Stimulated activated naive CD8-positive, alpha-beta T cell treated with anti-CD3 and anti-CD28 coated beads, Interleukin-15, amount 100 ng/mL, for 72 hours (primary cell): ENCODE data around the gene CHST8.
A peak's percentile ranks its signal among the peaks of the same experiment; 100 is the strongest.
"Not testable (repeated sequence)": the region's sequence is repeated elsewhere in the genome, so short reads cannot be mapped to it uniquely, and the experiment has no call there.

Source experiments
- ATAC-seq: fragments of 150-1000 bp; cut with Tn5 transposase; 2 replicates; pipeline ENCODE4 v1.10.0; 2021; ENCODE audit warnings: mild to moderate bottlenecking, moderate library complexity
- DNase-seq, 2 donors: peaks; one replicate each; pipeline ENCODE4 v3.0.0; 2021 to 2022
- H3K27ac Mint-ChIP-seq, 2 donors: one replicate each; pipeline ENCODE4 v1.8.0; 2022; ENCODE audit warnings: mild to moderate bottlenecking in 2 of 2, mixed read lengths in 2 of 2, moderate library complexity in 2 of 2
- H3K27me3 Mint-ChIP-seq: one replicate; pipeline ENCODE4 v1.8.0; 2022; ENCODE audit warnings: mixed read lengths
- H3K4me1 Mint-ChIP-seq: one replicate; pipeline ENCODE4 v1.8.0; 2022; ENCODE audit warnings: mild to moderate bottlenecking, mixed read lengths
- H3K4me3 Mint-ChIP-seq, 2 donors: one replicate each; pipeline ENCODE4 v1.8.0; 2022; ENCODE audit warnings: mild to moderate bottlenecking in 2 of 2, mixed read lengths in 2 of 2, moderate library complexity in 1 of 2
- H3K9me3 Mint-ChIP-seq, 2 donors: one replicate each; pipeline ENCODE4 v1.8.0; 2022; ENCODE audit warnings: mixed read lengths in 2 of 2

CHST8 gene, protein sequence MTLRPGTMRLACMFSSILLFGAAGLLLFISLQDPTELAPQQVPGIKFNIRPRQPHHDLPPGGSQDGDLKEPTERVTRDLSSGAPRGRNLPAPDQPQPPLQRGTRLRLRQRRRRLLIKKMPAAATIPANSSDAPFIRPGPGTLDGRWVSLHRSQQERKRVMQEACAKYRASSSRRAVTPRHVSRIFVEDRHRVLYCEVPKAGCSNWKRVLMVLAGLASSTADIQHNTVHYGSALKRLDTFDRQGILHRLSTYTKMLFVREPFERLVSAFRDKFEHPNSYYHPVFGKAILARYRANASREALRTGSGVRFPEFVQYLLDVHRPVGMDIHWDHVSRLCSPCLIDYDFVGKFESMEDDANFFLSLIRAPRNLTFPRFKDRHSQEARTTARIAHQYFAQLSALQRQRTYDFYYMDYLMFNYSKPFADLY

DNA sequence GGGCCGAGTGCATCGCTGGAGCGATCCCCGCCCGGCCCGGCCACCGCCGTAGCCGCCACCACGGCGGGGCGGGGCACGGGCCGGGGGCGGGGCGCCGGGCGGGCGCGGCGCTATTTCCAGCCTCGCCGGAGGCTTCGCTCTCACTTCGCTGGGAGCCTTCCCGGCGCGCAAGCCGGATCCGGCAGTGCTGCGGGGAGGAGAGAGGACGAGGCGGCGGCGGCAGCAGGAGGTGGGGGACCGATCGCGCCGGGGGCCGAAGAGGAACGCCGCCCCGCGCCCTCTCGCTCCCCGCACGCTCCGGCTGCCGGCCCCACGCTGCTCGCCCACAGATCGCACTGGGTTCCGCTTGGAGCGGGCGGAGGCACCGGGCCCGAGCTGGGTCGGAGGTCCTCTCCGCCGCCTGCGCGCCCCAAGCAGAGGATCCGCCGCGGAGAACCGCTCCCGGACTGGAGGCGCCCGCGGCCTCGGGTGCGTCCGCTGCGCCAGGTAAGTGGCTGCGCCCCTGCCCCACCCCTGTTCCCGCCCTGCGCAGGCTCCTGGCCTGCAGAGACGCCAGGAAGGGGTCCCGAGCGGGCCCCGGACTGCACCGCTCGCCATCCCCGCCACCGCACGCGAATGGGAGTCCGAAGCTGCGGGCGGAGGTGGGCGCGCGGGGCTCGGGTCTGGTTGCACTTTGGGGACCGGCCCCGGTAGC lies at the start of gene CHST8:
CHST8 (plus strand) TSS at position 143 of the 694 bp plus-strand sequence. CDS start 67,309 bp downstream, outside the sequence.
- peaks cover 9% of the 10 kb centered on the region for H3K4me1 Mint-ChIP-seq
- no peak within 1 kb of the TSS for H3K27ac Mint-ChIP-seq
- no peak for ATAC-seq
- no peak within 1 kb of the TSS for H3K4me3 Mint-ChIP-seq
- no peaks in the 10 kb centered on the region for H3K9me3 Mint-ChIP-seq
- H3K27me3 Mint-ChIP-seq: peaks cover 55% of the 10 kb centered on the region
- no peak for DNase-seq

DNA sequence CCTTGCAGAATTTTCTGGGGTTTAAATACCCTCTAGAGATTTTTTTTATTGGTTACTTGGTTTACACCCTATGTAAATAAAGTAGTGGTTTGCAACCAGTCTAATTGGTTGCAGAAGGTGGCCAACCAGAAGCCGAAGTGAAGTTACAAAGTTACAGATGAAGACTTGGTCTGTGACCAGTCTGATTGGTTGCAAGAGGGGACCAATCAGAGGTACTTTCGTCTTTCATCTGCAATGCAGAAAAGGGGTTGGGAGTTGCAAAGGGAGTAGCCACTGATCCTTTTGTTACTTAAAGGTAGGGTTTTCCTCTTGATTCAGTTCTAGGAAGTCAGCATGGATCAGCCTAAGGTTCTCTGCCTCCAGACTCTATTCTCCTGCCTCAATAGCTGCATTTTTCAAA lies 48.8 kb upstream of the CHST8 start:
- ATAC-seq: no peak
- Mint-ChIP-seq H3K4me3 (no peak overlapping the region), H3K27me3 (peaks cover 37% of the 10 kb centered on the region), H3K27ac (no peak overlapping the region), H3K4me1 (no peaks in the 10 kb centered on the region), H3K9me3 (peaks cover 16 to 23% of the 10 kb centered on the region in 2 donors)
- DNase-seq: no peak

DNA sequence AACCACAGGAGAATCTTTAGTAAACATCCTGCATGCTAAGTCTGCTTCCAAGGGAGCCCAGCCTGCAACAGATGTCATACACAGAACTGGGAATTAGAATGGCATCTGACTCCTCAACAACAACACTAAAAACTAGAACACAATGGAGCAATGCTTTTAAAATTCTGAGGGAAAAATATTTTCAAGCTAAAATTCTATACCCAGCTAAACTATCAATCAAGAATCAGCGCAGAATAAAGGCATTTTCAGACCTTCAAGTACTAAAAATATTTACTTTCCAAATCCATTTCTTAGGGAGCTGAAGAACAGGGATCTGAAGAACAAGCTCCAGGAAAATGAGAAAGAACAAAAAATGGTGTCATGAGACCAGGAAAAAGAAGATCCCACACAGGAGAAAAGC lies 46.9 kb upstream of the CHST8 start:
- DNase-seq: no peak
- H3K4me3 Mint-ChIP-seq: no peak overlapping the region
- ATAC-seq: no peak
- peaks cover 18% of the 10 kb centered on the region for H3K27me3 Mint-ChIP-seq
- H3K27ac Mint-ChIP-seq: no peak overlapping the region
- H3K9me3 Mint-ChIP-seq: peaks cover 16 to 23% of the 10 kb centered on the region in 2 donors
- no peaks in the 10 kb centered on the region for H3K4me1 Mint-ChIP-seq

- ATAC-seq (no peak), DNase-seq (no peak)
- H3K27me3 Mint-ChIP-seq: peaks cover 6% of the 10 kb centered on the region
Measured at GRCh38 chr19:33578697-33579096, 43.1 kb upstream of the CHST8 start.

GRCh38 chr19:33580026-33580644 lies 41.6 kb upstream of the CHST8 start:
- H3K4me1 Mint-ChIP-seq: no peaks in the 10 kb centered on the region
- H3K9me3 Mint-ChIP-seq: peaks cover under 1 to 6% of the 10 kb centered on the region in 2 donors
- peaks cover 6% of the 10 kb centered on the region for H3K27me3 Mint-ChIP-seq
- peak overlapping the region in 1 of 2 donors; percentile 52 for H3K27ac Mint-ChIP-seq
- no peak for ATAC-seq
- no peak for DNase-seq
- no peak overlapping the region for H3K4me3 Mint-ChIP-seq

More at GRCh38 chr19:33578697-33579096, 43.1 kb upstream of the CHST8 start:
- Mint-ChIP-seq H3K4me3 (no peak overlapping the region), H3K27ac (no peak overlapping the region), H3K9me3 (peaks cover 10 to 21% of the 10 kb centered on the region in 2 donors), H3K4me1 (no peaks in the 10 kb centered on the region)

GRCh38 chr19:33580645-33581037 lies 41.1 kb upstream of the CHST8 start:
- H3K27ac Mint-ChIP-seq: no peak overlapping the region
- ATAC-seq (no peak), DNase-seq (no peak)
- peaks cover 0 to 5% of the 10 kb centered on the region in 2 donors for H3K9me3 Mint-ChIP-seq
- no peak overlapping the region for H3K4me3 Mint-ChIP-seq
- H3K4me1 Mint-ChIP-seq: no peaks in the 10 kb centered on the region
- H3K27me3 Mint-ChIP-seq: peaks cover 6% of the 10 kb centered on the region

GRCh38 chr19:33582914-33583313 lies 38.8 kb upstream of the CHST8 start:
- Mint-ChIP-seq H3K27me3 (peaks cover 6% of the 10 kb centered on the region), H3K27ac (no peak overlapping the region), H3K9me3 (peaks cover 7 to 16% of the 10 kb centered on the region in 2 donors), H3K4me3 (no peak overlapping the region), H3K4me1 (no peaks in the 10 kb centered on the region)
- no peak for DNase-seq
- no peak for ATAC-seq

DNA sequence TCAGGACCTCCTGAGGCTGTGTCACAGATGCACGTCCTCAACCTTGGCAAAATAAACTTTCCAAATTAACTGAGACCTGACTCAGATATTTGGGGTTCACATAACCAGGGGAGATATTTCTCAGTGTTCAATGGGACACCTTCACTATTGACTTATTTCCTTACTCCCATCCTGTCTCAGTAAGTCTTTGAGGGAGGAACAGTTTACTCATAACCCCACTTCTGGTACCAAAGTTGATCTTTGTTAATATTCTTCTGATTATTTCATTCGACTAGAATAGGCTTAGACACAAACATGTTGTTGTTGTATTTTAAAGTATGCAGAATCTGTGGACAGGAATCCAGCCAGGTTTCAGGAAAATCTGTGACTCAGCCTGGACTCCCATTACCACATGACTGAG lies 34.6 kb upstream of the CHST8 start:
- Mint-ChIP-seq H3K27me3 (no peaks in the 10 kb centered on the region), H3K27ac (no peak overlapping the region), H3K4me1 (no peaks in the 10 kb centered on the region), H3K9me3 (peaks cover 7 to 32% of the 10 kb centered on the region in 2 donors), H3K4me3 (no peak overlapping the region)
- DNase-seq: no peak
- no peak for ATAC-seq

- Mint-ChIP-seq H3K4me1 (no peaks in the 10 kb centered on the region), H3K9me3 (peaks cover 11 to 32% of the 10 kb centered on the region in 2 donors), H3K27me3 (peaks cover 14% of the 10 kb centered on the region), H3K4me3 (no peak overlapping the region), H3K27ac (no peak overlapping the region)
- ATAC-seq: no peak
- no peak for DNase-seq
Measured at GRCh38 chr19:33590224-33590623, 31.5 kb upstream of the CHST8 start.

DNA sequence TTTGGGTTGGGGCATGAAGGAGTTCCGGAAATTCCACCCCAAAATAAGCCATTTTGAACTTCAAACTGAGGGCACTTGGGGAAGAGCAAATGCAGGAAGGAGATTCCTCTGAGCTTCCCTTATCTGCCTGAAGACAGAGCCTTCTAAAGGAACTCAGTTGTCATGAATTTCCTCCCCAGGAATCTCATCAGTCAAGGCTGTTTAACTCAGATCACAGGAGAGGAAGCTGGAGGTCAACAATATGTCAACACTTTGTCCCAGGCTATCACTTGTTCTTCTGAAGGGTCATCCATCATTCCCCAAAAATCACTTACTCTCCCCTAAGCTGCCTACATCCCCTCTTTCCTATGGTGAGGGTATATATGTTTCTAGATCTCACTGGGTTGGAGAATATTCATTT lies 26.0 kb upstream of the CHST8 start:
- no peaks in the 10 kb centered on the region for H3K4me1 Mint-ChIP-seq
- H3K4me3 Mint-ChIP-seq: no peak overlapping the region
- H3K27me3 Mint-ChIP-seq: peaks cover 22% of the 10 kb centered on the region
- no peak overlapping the region for H3K27ac Mint-ChIP-seq
- peaks cover 4 to 8% of the 10 kb centered on the region in 2 donors for H3K9me3 Mint-ChIP-seq
- DNase-seq: no peak
- ATAC-seq: no peak

GRCh38 chr19:33601583-33601982 lies 20.2 kb upstream of the CHST8 start:
- no peak overlapping the region for H3K27ac Mint-ChIP-seq
- H3K9me3 Mint-ChIP-seq: peaks cover 14 to 35% of the 10 kb centered on the region in 2 donors
- no peak overlapping the region for H3K4me3 Mint-ChIP-seq
- no peak for ATAC-seq
- no peaks in the 10 kb centered on the region for H3K4me1 Mint-ChIP-seq
- DNase-seq: no peak
- H3K27me3 Mint-ChIP-seq: peaks cover 8% of the 10 kb centered on the region

GRCh38 chr19:33602576-33603204 lies 19.1 kb upstream of the CHST8 start:
- ATAC-seq (no peak), DNase-seq (no peak)
- no peak overlapping the region for H3K27ac Mint-ChIP-seq
- no peaks in the 10 kb centered on the region for H3K4me1 Mint-ChIP-seq
- peaks cover 14 to 35% of the 10 kb centered on the region in 2 donors for H3K9me3 Mint-ChIP-seq
- peaks cover 8% of the 10 kb centered on the region for H3K27me3 Mint-ChIP-seq
- no peak overlapping the region for H3K4me3 Mint-ChIP-seq

- H3K4me3 Mint-ChIP-seq: no peak overlapping the region
- DNase-seq: no peak
- H3K4me1 Mint-ChIP-seq: no peaks in the 10 kb centered on the region
- peaks cover 8% of the 10 kb centered on the region for H3K27me3 Mint-ChIP-seq
- no peak for ATAC-seq
- H3K9me3 Mint-ChIP-seq: peaks cover 14 to 35% of the 10 kb centered on the region in 2 donors
- no peak overlapping the region for H3K27ac Mint-ChIP-seq
Measured at GRCh38 chr19:33603377-33603776, 18.4 kb upstream of the CHST8 start.

GRCh38 chr19:33604651-33605050 lies 17.1 kb upstream of the CHST8 start:
- peak overlapping the region in 1 of 2 donors; percentile 19 for H3K27ac Mint-ChIP-seq
- H3K4me3 Mint-ChIP-seq: no peak overlapping the region
- H3K4me1 Mint-ChIP-seq: no peaks in the 10 kb centered on the region
- peaks cover 14 to 34% of the 10 kb centered on the region in 2 donors for H3K9me3 Mint-ChIP-seq
- ATAC-seq: no peak
- no peak for DNase-seq
- peaks cover 7% of the 10 kb centered on the region for H3K27me3 Mint-ChIP-seq

- DNase-seq, H3K27me3 Mint-ChIP-seq, ATAC-seq, H3K4me3 Mint-ChIP-seq, H3K4me1 Mint-ChIP-seq, H3K27ac Mint-ChIP-seq: not testable (repeated sequence)
- H3K9me3 Mint-ChIP-seq: peaks cover 21 to 27% of the 10 kb centered on the region in 2 donors
Measured at GRCh38 chr19:33605803-33606295, 15.9 kb upstream of the CHST8 start.
